Thyroid gland (tissue), 4 donors: Measurements from ENCODE around the gene TPSB2. TPM values are rescaled to one million over a fixed set of nuclear protein-coding genes. Genes with fewer than 3 reads are reported as not detected.

Experiments used
- DNase-seq, 2 donors: peaks; one replicate each; pipeline ENCODE4 v3.0.0-alpha.2; 2019
- H3K27ac ChIP-seq, 3 donors: fragments of 200-600 bp; sonication (generic); 1 replicate in 2 of 3; 2 replicates in 1 of 3; pipeline ENCODE4 v1.5.1; 2016 to 2019; ENCODE audit warnings: mild to moderate bottlenecking in 1 of 3, moderate library complexity in 1 of 3
- H3K27me3 ChIP-seq: fragments of 200-600 bp; sonication (generic); one replicate; pipeline ENCODE4 v1.5.1; 2019
- H3K36me3 ChIP-seq, 2 donors: fragments of 200-600 bp; sonication (generic); one replicate each; pipeline ENCODE4 v1.5.1; 2016 to 2019
- H3K4me1 ChIP-seq, 2 donors: fragments of 200-600 bp; sonication (generic); one replicate each; pipeline ENCODE4 v1.5.1; 2017 to 2019
- H3K4me3 ChIP-seq, 3 donors: fragments of 200-600 bp; sonication (generic); replicated peaks in 1 of 3; 1 replicate in 2 of 3; 2 replicates in 1 of 3; pipeline ENCODE4 v1.5.1; 2016; ENCODE audit warnings: mild to moderate bottlenecking in 1 of 3
- H3K9me3 ChIP-seq: fragments of 200-600 bp; sonication (generic); one replicate; pipeline ENCODE4 v1.5.1; 2017
- CTCF ChIP-seq, 6 experiments: fragments of 200-600 bp in 3 of 6; fragments of 450-650 bp in 3 of 6; sonication (generic) in 3 of 6; IDR thresholded peaks; one replicate each; pipeline ENCODE4 v1.5.1; 2016 to 2019; ENCODE audit warnings: antibody characterized with exemption in 6 of 6, mild to moderate bottlenecking in 2 of 6, inconsistent platforms in 1 of 6, moderate library complexity in 1 of 6
- POLR2A ChIP-seq, 2 donors: fragments of 450-650 bp; IDR thresholded peaks; one replicate each; pipeline ENCODE4 v1.6.1; 2017; ENCODE audit warnings: antibody characterized with exemption in 2 of 2, mild to moderate bottlenecking in 2 of 2, moderate library complexity in 1 of 2
- WGBS, 2 donors: methylation state at CpG; one replicate each; pipeline ENCODE4 v1.1.5; 2017; 5-methylcytosine and 5-hydroxymethylcytosine counted together
- intact Hi-C: fragments of 100-400 bp; cut with DNase I; formaldehyde crosslinking; loops from one replicate; pipeline ENCODE4 v1.15.1; 2023
- total RNA-seq, 4 donors: library from RNA; depleted of rRNA; stranded (reverse); fragments of >200 nt; gene quantifications; one replicate each; pipeline ENCODE4 v1.2.3, GENCODE V29; 2016

The TPSB2 gene
- total RNA-seq, 4 donors from 2014 or later, result 1.1 to 16.6 (median 11.9) TPM; not detected in 1

GRCh38 chr16:1221628-1222552 is 8.1 kb downstream of the TPSB2 start:
- DNase-seq, result no peak
- no peak overlapping the region for H3K27ac ChIP-seq

DNA sequence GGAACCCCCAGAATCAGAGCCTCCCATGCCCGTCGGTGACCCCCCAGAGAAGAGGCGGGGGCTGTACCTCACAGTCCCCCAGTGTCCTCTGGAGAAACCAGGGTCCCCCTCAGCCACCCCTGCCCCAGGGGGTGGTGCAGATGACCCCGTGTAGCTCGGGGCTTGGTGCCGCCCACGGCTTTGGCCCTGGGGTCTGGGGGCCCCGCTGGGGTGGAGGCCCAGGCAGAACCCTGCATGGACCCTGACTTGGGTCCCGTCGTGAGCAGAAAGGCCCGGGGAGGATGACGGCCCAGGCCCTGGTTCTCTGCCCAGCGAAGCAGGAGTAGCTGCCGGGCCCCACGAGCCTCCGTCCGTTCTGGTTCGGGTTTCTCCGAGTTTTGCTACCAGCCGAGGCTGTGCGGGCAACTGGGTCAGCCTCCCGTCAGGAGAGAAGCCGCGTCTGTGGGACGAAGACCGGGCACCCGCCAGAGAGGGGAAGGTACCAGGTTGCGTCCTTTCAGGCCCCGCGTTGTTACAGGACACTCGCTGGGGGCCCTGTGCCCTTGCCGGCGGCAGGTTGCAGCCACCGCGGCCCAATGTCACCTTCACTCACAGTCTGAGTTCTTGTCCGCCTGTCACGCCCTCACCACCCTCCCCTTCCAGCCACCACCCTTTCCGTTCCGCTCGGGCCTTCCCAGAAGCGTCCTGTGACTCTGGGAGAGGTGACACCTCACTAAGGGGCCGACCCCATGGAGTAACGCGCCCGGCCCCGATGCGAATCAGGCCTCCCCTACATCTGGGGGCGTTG is 8.9 kb downstream of the TPSB2 start:
- no peak for DNase-seq
- Histone ChIP-seq H3K27me3 (no peaks in the 10 kb centered on the region), H3K4me3 (no peak overlapping the region), H3K4me1 (no peaks in the 10 kb centered on the region), H3K9me3 (no peaks in the 10 kb centered on the region), H3K27ac (no peak overlapping the region), H3K36me3 (no peaks in the 10 kb centered on the region)
- WGBS, 2 donors, result 89 to 92% methylated on average over 29 to 38 of the region's 48 CpGs
- intact Hi-C loops, result no loop called here
- TF ChIP-seq CTCF (IDR thresholded peaks at IDR 0.05) (no peak), POLR2A (IDR thresholded peaks at IDR 0.05) (no peak)

More at GRCh38 chr16:1221628-1222552, 8.1 kb downstream of the TPSB2 start:
- no peaks in the 10 kb centered on the region for H3K9me3 ChIP-seq
- no peak overlapping the region for H3K4me3 ChIP-seq
- 83% methylated on average over 31 to 33 of the region's 40 CpGs for WGBS, 2 donors
- TF ChIP-seq CTCF (IDR thresholded peaks at IDR 0.05) (no peak), POLR2A (IDR thresholded peaks at IDR 0.05) (no peak)
- H3K36me3 ChIP-seq, result no peaks in the 10 kb centered on the region
- no peaks in the 10 kb centered on the region for H3K27me3 ChIP-seq
- intact Hi-C loops, result no loop called here
- H3K4me1 ChIP-seq, result no peaks in the 10 kb centered on the region

GRCh38 chr16:1220098-1220728 is 9.8 kb downstream of the TPSB2 start:
- Histone ChIP-seq H3K4me1 (no peaks in the 10 kb centered on the region), H3K27me3 (no peaks in the 10 kb centered on the region), H3K9me3 (no peaks in the 10 kb centered on the region), H3K27ac (no peak overlapping the region), H3K36me3 (no peaks in the 10 kb centered on the region), H3K4me3 (no peak overlapping the region)
- no peak for DNase-seq
- WGBS, 2 donors, result 93 to 95% methylated on average over 12 to 35 of the region's 55 CpGs
- TF ChIP-seq CTCF (IDR thresholded peaks at IDR 0.05), result no peak
- intact Hi-C loops, result no loop called here

DNA sequence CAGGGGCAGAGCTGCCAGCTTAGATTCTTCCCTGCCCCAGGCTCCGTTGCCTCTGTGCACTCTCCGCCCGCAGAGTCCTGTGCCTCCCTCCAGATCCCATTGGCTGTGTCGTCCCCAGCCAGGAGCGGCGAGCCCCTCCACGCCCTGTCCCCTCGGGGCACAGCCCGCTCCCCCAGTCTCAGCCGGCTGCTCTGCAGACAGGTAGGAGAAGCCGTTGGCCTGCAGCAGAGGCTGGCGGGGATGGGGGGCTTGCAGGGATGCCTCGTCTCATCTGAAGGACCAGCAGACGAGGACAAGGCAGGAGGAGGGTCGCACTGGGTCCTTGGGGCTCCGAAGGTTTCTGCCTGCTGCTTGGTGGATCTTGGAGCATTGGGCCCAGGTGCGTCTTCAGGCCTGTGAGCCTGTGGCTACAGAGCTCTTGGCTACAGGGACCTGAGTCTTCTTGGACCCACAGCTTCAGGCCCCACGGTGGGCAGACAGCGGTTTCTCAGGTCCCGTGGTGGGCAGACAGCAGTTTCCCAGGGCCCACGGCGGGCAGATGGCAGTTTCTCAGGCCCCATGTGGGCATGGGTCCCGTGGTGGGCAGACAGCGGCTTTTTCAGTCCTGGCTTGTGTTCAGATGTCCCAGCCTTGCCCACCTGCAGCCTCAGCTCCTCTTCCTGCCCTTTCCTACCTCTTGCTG is 10.9 kb downstream of the TPSB2 start:
- Histone ChIP-seq H3K27me3 (no peaks in the 10 kb centered on the region), H3K27ac (no peak overlapping the region), H3K4me1 (no peaks in the 10 kb centered on the region), H3K4me3 (no peak overlapping the region), H3K36me3 (no peaks in the 10 kb centered on the region), H3K9me3 (no peaks in the 10 kb centered on the region)
- no peak for DNase-seq
- intact Hi-C loops, result no loop called here
- WGBS, 2 donors, result 82 to 88% methylated on average over 15 to 16 of the region's 24 CpGs
- TF ChIP-seq CTCF (IDR thresholded peaks at IDR 0.05) (no peak), POLR2A (IDR thresholded peaks at IDR 0.05) (no peak)
